Neural progenitor cell (in vitro differentiated cells): ENCODE results near the gene DAPK2. TPM values are rescaled to one million over a fixed set of nuclear protein-coding genes. Genes with fewer than 3 reads are reported as not detected.
A peak's percentile ranks its signal among the peaks of the same experiment; 100 is the strongest.

Source experiments
- DNase-seq: peaks from one replicate; pipeline ENCODE4 v3.0.0-alpha.2; 2016; ENCODE audit warnings: low spot score
- H2AFZ ChIP-seq: fragments of 200-600 bp; sonication (generic); replicated peaks from 2 replicates; pipeline ENCODE4 v1.6.1; 2016; ENCODE audit warnings: antibody characterized with exemption
- H3F3A ChIP-seq: fragments of 200-600 bp; sonication (generic); 2 replicates; pipeline ENCODE4 v1.6.1; 2016; ENCODE audit warnings: antibody characterized with exemption, low read depth
- H3K27ac ChIP-seq: fragments of 200-600 bp; sonication (generic); 2 replicates; pipeline ENCODE4 v1.5.1; 2016; ENCODE audit warnings: mild to moderate bottlenecking
- H3K27me3 ChIP-seq: fragments of 200-600 bp; sonication (generic); 2 replicates; pipeline ENCODE4 v1.6.1; 2016; ENCODE audit warnings: mild to moderate bottlenecking, moderate library complexity
- H3K36me3 ChIP-seq: fragments of 200-600 bp; sonication (generic); 2 replicates; pipeline ENCODE4 v1.5.1; 2016
- H3K4me1 ChIP-seq: fragments of 200-600 bp; sonication (generic); 2 replicates; pipeline ENCODE4 v1.6.1; 2016; ENCODE audit warnings: mixed run types
- H3K4me2 ChIP-seq: fragments of 200-600 bp; sonication (generic); 2 replicates; pipeline ENCODE4 v1.6.1; 2016
- H3K4me3 ChIP-seq: fragments of 200-600 bp; sonication (generic); 2 replicates; pipeline ENCODE4 v1.5.1; 2016
- H3K79me2 ChIP-seq: fragments of 200-600 bp; sonication (generic); 2 replicates; pipeline ENCODE4 v1.6.1; 2016; ENCODE audit warnings: low read depth
- H3K9ac ChIP-seq: fragments of 200-600 bp; sonication (generic); 2 replicates; pipeline ENCODE4 v1.6.1; 2016
- H3K9me3 ChIP-seq: fragments of 200-600 bp; sonication (generic); 2 replicates; pipeline ENCODE4 v1.5.1; 2016; ENCODE audit warnings: low read depth
- H4K20me1 ChIP-seq: fragments of 200-600 bp; sonication (generic); 2 replicates; pipeline ENCODE4 v1.6.1; 2016; ENCODE audit warnings: low read depth
- H3K27ac Mint-ChIP-seq: 3 replicates; pipeline ENCODE4 v1.8.0; 2021; ENCODE audit warnings: mixed read lengths
- H3K27me3 Mint-ChIP-seq: 2 replicates; pipeline ENCODE4 v1.8.0; 2022; ENCODE audit warnings: low read depth, mild to moderate bottlenecking, inconsistent platforms, moderate library complexity, mixed read lengths; ENCODE audit not compliant: insufficient read depth
- H3K36me3 Mint-ChIP-seq: 3 replicates; pipeline ENCODE4 v1.8.0; 2021; ENCODE audit warnings: mixed read lengths
- H3K4me1 Mint-ChIP-seq: 3 replicates; pipeline ENCODE4 v1.8.0; 2021; ENCODE audit warnings: mixed read lengths
- H3K4me3 Mint-ChIP-seq: 3 replicates; pipeline ENCODE4 v1.8.0; 2021; ENCODE audit warnings: mild to moderate bottlenecking, moderate library complexity, mixed read lengths
- H3K9me3 Mint-ChIP-seq: 3 replicates; pipeline ENCODE4 v1.8.0; 2020; ENCODE audit warnings: mixed read lengths
- CTCF ChIP-seq: fragments of 200-600 bp; sonication (generic); IDR thresholded peaks from 2 replicates; pipeline ENCODE4 v1.5.1; 2017; ENCODE audit warnings: antibody characterized with exemption, mild to moderate bottlenecking
- EZH2 ChIP-seq: fragments of 200-600 bp; sonication (generic); IDR thresholded peaks from 2 replicates; pipeline ENCODE4 v1.6.1; 2017; ENCODE audit warnings: antibody characterized with exemption, mild to moderate bottlenecking, moderate library complexity
- EZH2phosphoT487 ChIP-seq: fragments of 200-600 bp; sonication (generic); IDR thresholded peaks from 2 replicates; pipeline ENCODE4 v1.6.1; 2017; ENCODE audit warnings: antibody characterized with exemption
- total RNA-seq: library from RNA; depleted of rRNA; stranded (reverse); fragments of >200 nt; gene quantifications from 2 replicates; pipeline ENCODE4 v1.2.3, GENCODE V29; 2015; ENCODE audit warnings: low replicate concordance

Gene DAPK2
- total RNA-seq, 1 donor from 2014 or later = 5.4 TPM

DNA sequence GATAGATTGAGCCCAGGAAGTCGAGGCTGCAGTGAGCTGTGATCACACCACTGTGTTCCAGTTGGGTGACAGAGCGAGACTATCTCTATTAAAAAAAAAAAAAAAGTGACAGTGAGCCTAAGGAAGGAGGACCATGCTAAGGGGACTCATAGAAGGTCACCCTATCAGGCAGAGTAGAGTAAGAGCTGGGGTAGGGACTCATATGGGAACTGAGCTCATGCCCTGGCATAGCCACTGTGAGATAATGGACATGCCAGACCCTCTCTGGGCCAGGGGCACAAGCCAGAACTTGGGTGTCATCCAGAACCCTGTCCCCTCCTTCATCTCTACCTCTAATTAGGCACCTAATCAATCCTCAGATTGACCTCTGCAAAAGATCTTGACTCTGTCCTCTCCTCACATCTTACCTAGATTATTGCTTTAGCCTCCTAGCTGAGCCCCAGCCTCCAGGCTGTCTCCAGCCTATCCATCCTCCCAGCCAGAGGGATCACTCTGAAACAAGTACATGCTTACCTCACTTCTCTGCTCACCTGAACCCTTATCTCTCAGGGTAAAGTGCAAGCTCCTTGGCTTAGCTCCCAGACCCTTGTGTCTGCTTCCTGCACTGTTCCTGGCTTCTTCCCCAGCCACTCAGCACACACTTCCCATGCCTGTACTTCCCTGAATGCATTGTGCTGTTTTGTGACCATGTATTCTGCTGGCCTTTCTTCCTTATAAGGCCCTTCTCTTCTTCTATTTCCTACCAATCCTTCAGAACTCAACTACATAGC, 76.4 kb downstream of the DAPK2 start:
- TF ChIP-seq EZH2phosphoT487 (no peak), CTCF (no peak), EZH2 (no peak)
- Histone ChIP-seq H3K9ac (no peak overlapping the region), H3K27ac (no peak overlapping the region), H2AFZ (no peak overlapping the region), H3F3A (peaks cover 27% of the 10 kb centered on the region), H3K4me2 (no peak overlapping the region), H3K79me2 (no peaks in the 10 kb centered on the region), H3K9me3 (no peaks in the 10 kb centered on the region), H3K4me3 (no peak overlapping the region), H3K36me3 (no peaks in the 10 kb centered on the region), H3K4me1 (peaks cover 44% of the 10 kb centered on the region), H3K27me3 (no peaks in the 10 kb centered on the region), H4K20me1 (no peaks in the 10 kb centered on the region)
- peaks cover 9% of the 10 kb centered on the region for H3K27me3 Mint-ChIP-seq
- peaks cover 12% of the 10 kb centered on the region for H3K9me3 Mint-ChIP-seq
- peaks cover 35% of the 10 kb centered on the region for H3K4me1 Mint-ChIP-seq
- DNase-seq = no peak
- H3K36me3 Mint-ChIP-seq = peaks cover 10% of the 10 kb centered on the region
- no peak overlapping the region for H3K4me3 Mint-ChIP-seq
- H3K27ac Mint-ChIP-seq = no peak overlapping the region

GRCh38 chr15:63968700-63969099, 77.6 kb downstream of the DAPK2 start:
- H3K79me2 ChIP-seq = no peaks in the 10 kb centered on the region
- H3K4me1 ChIP-seq = peaks cover 40% of the 10 kb centered on the region
- H3K9me3 ChIP-seq = no peaks in the 10 kb centered on the region
- H3K27me3 Mint-ChIP-seq = peaks cover 6% of the 10 kb centered on the region
- no peak overlapping the region for H2AFZ ChIP-seq
- H3K4me1 Mint-ChIP-seq = peaks cover 32% of the 10 kb centered on the region
- no peaks in the 10 kb centered on the region for H4K20me1 ChIP-seq
- H3K4me2 ChIP-seq = peak overlapping the region; percentile 64
- peaks cover 21% of the 10 kb centered on the region for H3K9me3 Mint-ChIP-seq
- H3K36me3 Mint-ChIP-seq = peaks cover 12% of the 10 kb centered on the region
- no peak overlapping the region for H3K27ac ChIP-seq
- no peak overlapping the region for H3K4me3 Mint-ChIP-seq
- peaks cover 21% of the 10 kb centered on the region for H3F3A ChIP-seq
- no peak overlapping the region for H3K4me3 ChIP-seq
- H3K36me3 ChIP-seq = peaks cover 2% of the 10 kb centered on the region
- no peak overlapping the region for H3K9ac ChIP-seq
- peak; percentile 64 for DNase-seq
- H3K27me3 ChIP-seq = no peaks in the 10 kb centered on the region
- H3K27ac Mint-ChIP-seq = peak overlapping the region; percentile 28
- TF ChIP-seq EZH2 = no peak
- no peak for TF ChIP-seq EZH2phosphoT487
- no peak for TF ChIP-seq CTCF

DNA sequence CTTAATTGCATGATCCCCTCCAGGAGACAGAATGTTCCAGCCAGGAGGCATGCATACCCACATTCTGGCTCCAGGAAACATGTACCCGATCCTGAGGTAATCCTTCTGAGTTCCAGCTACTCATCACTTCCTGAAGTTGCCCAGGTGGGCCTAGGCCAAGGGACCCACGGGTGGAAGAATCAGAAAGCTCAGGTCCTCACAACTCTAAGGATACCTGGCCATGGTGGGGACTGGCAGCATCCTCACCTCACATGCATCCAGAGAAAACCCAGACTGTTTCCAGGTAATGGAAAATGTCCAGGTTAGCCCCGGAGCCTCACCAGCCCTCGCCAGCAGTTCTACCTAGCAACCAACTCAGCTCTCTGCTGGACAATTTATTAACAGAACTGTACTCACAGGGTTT, 78.2 kb downstream of the DAPK2 start:
- Mint-ChIP-seq H3K9me3 (peaks cover 26% of the 10 kb centered on the region), H3K27me3 (peaks cover 6% of the 10 kb centered on the region), H3K4me3 (no peak overlapping the region), H3K4me1 (peaks cover 26% of the 10 kb centered on the region), H3K27ac (no peak overlapping the region), H3K36me3 (peaks cover 17% of the 10 kb centered on the region)
- H3K4me3 ChIP-seq = no peak overlapping the region
- peaks cover 16% of the 10 kb centered on the region for H3F3A ChIP-seq
- H3K4me2 ChIP-seq = peak overlapping the region; percentile 64
- peaks cover 7% of the 10 kb centered on the region for H3K36me3 ChIP-seq
- no peak for DNase-seq
- no peak overlapping the region for H3K9ac ChIP-seq
- H2AFZ ChIP-seq = no peak overlapping the region
- H3K4me1 ChIP-seq = peaks cover 34% of the 10 kb centered on the region
- no peaks in the 10 kb centered on the region for H3K79me2 ChIP-seq
- TF ChIP-seq EZH2phosphoT487 = no peak
- TF ChIP-seq CTCF = no peak
- no peaks in the 10 kb centered on the region for H4K20me1 ChIP-seq
- no peaks in the 10 kb centered on the region for H3K27me3 ChIP-seq
- H3K9me3 ChIP-seq = no peaks in the 10 kb centered on the region
- no peak overlapping the region for H3K27ac ChIP-seq
